ENCODE measurements around the gene CHRNA9. TPM values are rescaled to one million over a fixed set of nuclear protein-coding genes. Genes with fewer than 3 reads are reported as not detected.

Gene CHRNA9
- total and polyA plus RNA-seq, 4 experiments from 2014 or later: not detected

DNA sequence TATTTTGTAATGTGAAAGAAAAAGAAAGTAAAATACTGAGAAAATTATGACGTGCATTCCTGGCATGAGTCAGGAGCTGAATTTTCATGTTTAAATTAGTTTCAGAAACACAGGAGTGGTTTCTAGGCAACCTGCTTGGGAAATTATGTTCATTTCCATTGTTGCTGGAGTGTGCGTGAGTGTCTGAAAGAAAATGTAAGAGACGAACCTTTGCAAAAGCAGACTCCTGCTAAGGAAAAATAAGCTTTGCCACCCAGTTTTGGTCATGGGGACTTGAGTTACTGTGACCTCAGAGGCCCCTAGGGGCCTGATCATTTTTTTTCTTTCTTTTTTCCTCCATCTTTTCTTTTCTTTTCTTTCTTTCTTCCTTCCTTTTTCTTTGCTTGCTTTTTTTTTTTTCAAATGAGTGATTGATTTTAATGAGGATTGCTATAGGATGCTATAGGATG lies 18.8 kb upstream of the CHRNA9 start:
- Mint-ChIP-seq H3K4me3 (peak overlapping the region; percentile 64 to 90 (median 84)), H3K27ac (peak overlapping the region; percentile 92 to 97 (median 95)), H3K36me3 (peaks cover 0 to 3% of the 10 kb centered on the region in 2 donors), H3K27me3 (no peaks in the 10 kb centered on the region), H3K9me3 (no peaks in the 10 kb centered on the region), H3K4me1 (peaks cover 18 to 42% (median 29%) of the 10 kb centered on the region in 4 donors)
- no peaks in the 10 kb centered on the region for H3K27me3 ChIP-seq (ENCODE audit: insufficient read depth, low read length)
- H3K9me3 ChIP-seq (ENCODE audit: control insufficient read depth in 1 of 2, low read length in 2 of 2): no peaks in the 10 kb centered on the region
- peak overlapping the region; percentile 82 for H3K27ac ChIP-seq (ENCODE audit: low read depth, low read length)
- H3K36me3 ChIP-seq (ENCODE audit: insufficient read depth, low read length): no peaks in the 10 kb centered on the region
- peaks cover 37% of the 10 kb centered on the region for H3K4me1 ChIP-seq (ENCODE audit: insufficient read depth, low read length)
- peak; percentile 49 to 85 (median 68) for DNase-seq
- peak overlapping the region; percentile 7 to 55 for H3K4me3 ChIP-seq (ENCODE audit: low read length in 2 of 2)
- intact Hi-C loops (cut with micrococcal nuclease): loop anchor here (1.0 to 2.0 kb wide), 3 partner anchors 32 to 260 kb away; partner anchors contain the start of gene N4BP2
- CTCF ChIA-PET (ENCODE audit: partially characterized antibody): interaction anchor here (0.8 to 7.6 kb wide), 47 partner anchors 7 to 619 kb away, joined by 3 to 153 read pairs (median 7); partner anchors contain the start of genes N4BP2, RHOH and UBE2K
- POLR2A ChIA-PET (ENCODE audit: partially characterized antibody): interaction anchor here (0.6 to 2.5 kb wide), 23 partner anchors 9 to 618 kb away, joined by 3 to 19 read pairs (median 6); partner anchors contain the start of genes N4BP2 and UBE2K

DNA sequence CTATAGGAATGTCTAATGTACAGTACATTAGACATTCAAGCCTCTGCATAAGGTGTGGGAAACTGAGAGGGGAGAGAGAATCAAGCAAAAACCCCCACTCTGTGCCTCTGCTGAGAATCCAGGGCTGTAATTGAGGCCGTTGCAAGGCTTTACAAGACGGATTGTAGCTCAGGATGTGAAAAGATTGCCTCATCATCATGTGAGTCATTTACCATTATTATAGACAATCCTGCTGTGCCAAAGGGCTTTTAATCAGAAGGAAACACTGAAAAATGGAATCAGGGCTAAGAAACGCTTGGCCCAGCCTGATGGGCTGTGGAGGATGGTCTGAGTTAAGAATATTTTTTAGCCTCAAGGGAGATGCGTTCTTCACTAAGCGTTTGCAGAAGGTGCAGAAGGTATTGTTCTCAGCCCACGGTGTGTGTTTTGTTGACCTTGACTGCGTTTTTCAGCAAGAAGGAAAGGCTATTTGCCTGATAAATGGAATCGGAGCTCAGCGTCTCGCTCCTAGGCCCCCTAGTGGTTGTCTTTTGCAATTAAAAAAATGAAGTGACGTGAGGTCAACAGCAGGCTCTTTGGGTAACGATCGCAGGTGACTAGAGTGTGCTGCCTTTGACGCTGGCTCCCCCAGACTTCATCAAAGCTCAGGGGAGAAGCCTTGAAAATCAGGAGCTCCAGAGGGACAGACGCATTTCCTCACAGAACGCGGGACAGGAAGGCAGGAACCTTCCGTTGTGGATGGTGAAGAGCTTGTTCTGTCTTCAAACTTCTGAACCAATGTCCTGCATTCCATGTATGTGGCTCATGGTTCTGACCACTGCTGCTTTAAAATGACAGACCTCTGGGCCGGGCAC lies 18.1 kb upstream of the CHRNA9 start:
- no peaks in the 10 kb centered on the region for H3K9me3 ChIP-seq (ENCODE audit: control insufficient read depth in 1 of 2, low read length in 2 of 2)
- CTCF ChIA-PET (ENCODE audit: partially characterized antibody): interaction anchor here (0.6 to 7.6 kb wide), 56 partner anchors 8 to 619 kb away, joined by 3 to 153 read pairs (median 5); partner anchors contain the start of genes CHRNA9, N4BP2, RHOH and UBE2K
- POLR2A ChIA-PET (ENCODE audit: partially characterized antibody): interaction anchor here (0.5 to 2.5 kb wide), 30 partner anchors 8 to 897 kb away, joined by 3 to 19 read pairs (median 5); partner anchors contain the start of genes N4BP2, SMIM14 and UBE2K

GRCh38 chr4:40317916-40318658 lies 17.0 kb upstream of the CHRNA9 start:
- no peaks in the 10 kb centered on the region for H3K27me3 Mint-ChIP-seq
- H3K27me3 ChIP-seq (ENCODE audit: insufficient read depth, low read length): no peaks in the 10 kb centered on the region
- H3K4me1 ChIP-seq (ENCODE audit: insufficient read depth, low read length): peaks cover 22% of the 10 kb centered on the region
- POLR2A ChIA-PET (ENCODE audit: partially characterized antibody): interaction anchor here (0.9 to 2.5 kb wide), 20 partner anchors 7 to 679 kb away, joined by 3 to 19 read pairs (median 6); partner anchors contain the start of genes N4BP2 and SMIM14
- H3K36me3 ChIP-seq (ENCODE audit: insufficient read depth, low read length): no peaks in the 10 kb centered on the region
- intact Hi-C loops (cut with micrococcal nuclease): loop anchor here (1.0 to 2.0 kb wide), 4 partner anchors 7 to 261 kb away; partner anchors contain the start of gene N4BP2
- no peak overlapping the region for H3K4me3 ChIP-seq (ENCODE audit: low read length in 2 of 2)
- peaks cover 0 to 3% of the 10 kb centered on the region in 2 donors for H3K36me3 Mint-ChIP-seq
- H3K4me3 Mint-ChIP-seq: peak overlapping the region in 6 of 8 donors; percentile 8 to 67 (median 46)
- DNase-seq: no peak
- peaks cover 11 to 29% (median 21%) of the 10 kb centered on the region in 4 donors for H3K4me1 Mint-ChIP-seq
- H3K9me3 ChIP-seq (ENCODE audit: control insufficient read depth in 1 of 2, low read length in 2 of 2): no peaks in the 10 kb centered on the region
- no peak overlapping the region for H3K27ac ChIP-seq (ENCODE audit: low read depth, low read length)
- CTCF ChIA-PET (ENCODE audit: partially characterized antibody): interaction anchor here (0.7 to 7.6 kb wide), 46 partner anchors 8 to 620 kb away, joined by 3 to 153 read pairs (median 7); partner anchors contain the start of genes CHRNA9, N4BP2, RHOH and UBE2K
- peak overlapping the region; percentile 22 to 92 (median 61) for H3K27ac Mint-ChIP-seq
- H3K9me3 Mint-ChIP-seq: no peaks in the 10 kb centered on the region

More for the DNA sequence above, 18.1 kb upstream of the CHRNA9 start:
- Mint-ChIP-seq H3K36me3 (peaks cover 0 to 3% of the 10 kb centered on the region in 2 donors), H3K4me3 (peak overlapping the region; percentile 74 to 90 (median 84)), H3K27ac (peak overlapping the region; percentile 92 to 97 (median 95)), H3K27me3 (no peaks in the 10 kb centered on the region), H3K9me3 (no peaks in the 10 kb centered on the region), H3K4me1 (peaks cover 15 to 37% (median 27%) of the 10 kb centered on the region in 4 donors)
- intact Hi-C loops (cut with micrococcal nuclease): loop anchor here (1.0 to 2.0 kb wide), 5 partner anchors 8 to 260 kb away; partner anchors contain the start of gene N4BP2
- DNase-seq: peak; percentile 75 to 81 (median 78)
- Histone ChIP-seq H3K4me1 (ENCODE audit: insufficient read depth, low read length) (peaks cover 31% of the 10 kb centered on the region), H3K27ac (ENCODE audit: low read depth, low read length) (peak overlapping the region; percentile 82), H3K4me3 (ENCODE audit: low read length in 2 of 2) (peak overlapping the region; percentile 7 to 55), H3K36me3 (ENCODE audit: insufficient read depth, low read length) (no peaks in the 10 kb centered on the region), H3K27me3 (ENCODE audit: insufficient read depth, low read length) (no peaks in the 10 kb centered on the region)

DNA sequence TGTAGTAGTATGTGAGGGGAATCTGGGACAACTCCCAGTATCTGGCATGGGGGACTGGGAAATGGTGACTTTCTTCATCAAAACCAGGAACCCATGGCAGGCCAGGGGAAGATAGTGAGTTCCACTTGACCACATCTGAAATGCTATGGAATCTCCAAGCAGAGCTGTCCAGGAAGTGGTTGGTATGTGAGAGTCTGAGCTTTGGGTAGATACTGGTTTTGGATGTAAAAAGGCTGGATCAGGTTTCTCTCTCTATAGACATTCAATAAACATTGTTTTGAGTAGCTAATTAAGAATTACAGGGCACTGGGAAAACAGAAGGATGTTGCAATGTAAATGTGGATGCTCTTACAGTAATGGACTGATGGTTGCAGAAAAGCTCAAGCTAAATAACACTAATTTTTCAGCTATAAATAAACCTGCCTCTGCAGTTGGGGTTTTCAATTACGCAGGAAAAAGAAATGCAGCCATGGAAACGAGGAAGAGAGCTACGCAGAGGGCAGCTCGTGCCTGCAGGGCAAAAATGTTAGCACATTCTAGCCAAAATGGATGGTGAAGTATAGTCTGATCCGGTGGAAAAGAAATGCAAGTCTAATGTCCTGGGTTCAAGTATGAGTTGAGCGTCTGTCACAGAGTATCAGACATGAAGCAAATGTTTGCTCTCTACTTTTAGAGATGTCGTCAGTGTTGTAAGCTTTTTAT lies 13.4 kb upstream of the CHRNA9 start:
- H3K4me1 ChIP-seq (ENCODE audit: insufficient read depth, low read length): peaks cover 12% of the 10 kb centered on the region
- H3K27ac ChIP-seq (ENCODE audit: low read depth, low read length): no peak overlapping the region
- DNase-seq: no peak
- intact Hi-C loops (cut with micrococcal nuclease): no loop called here
- no peaks in the 10 kb centered on the region for H3K27me3 Mint-ChIP-seq
- peak overlapping the region in 3 of 7 donors; percentile 29 to 40 (median 39) for H3K27ac Mint-ChIP-seq
- no peaks in the 10 kb centered on the region for H3K36me3 ChIP-seq (ENCODE audit: insufficient read depth, low read length)
- ChIA-PET CTCF (ENCODE audit: partially characterized antibody) (interaction anchor here (0.7 to 7.6 kb wide), 11 partner anchors 13 to 344 kb away, joined by 3 to 153 read pairs (median 4); partner anchors contain the start of genes N4BP2 and PDS5A), POLR2A (ENCODE audit: partially characterized antibody) (interaction anchor here (0.6 to 1.5 kb wide), 5 partner anchors 91 to 266 kb away, joined by 3 to 4 read pairs (median 3); no protein-coding TSS in a partner anchor)
- H3K4me3 ChIP-seq (ENCODE audit: low read length in 2 of 2): no peak overlapping the region
- H3K9me3 ChIP-seq (ENCODE audit: control insufficient read depth in 1 of 2, low read length in 2 of 2): no peaks in the 10 kb centered on the region
- H3K4me3 Mint-ChIP-seq: no peak overlapping the region
- H3K9me3 Mint-ChIP-seq: no peaks in the 10 kb centered on the region
- peaks cover 9 to 30% (median 13%) of the 10 kb centered on the region in 4 donors for H3K4me1 Mint-ChIP-seq
- H3K27me3 ChIP-seq (ENCODE audit: insufficient read depth, low read length): no peaks in the 10 kb centered on the region
- peaks cover 0 to 3% of the 10 kb centered on the region in 2 donors for H3K36me3 Mint-ChIP-seq

DNA sequence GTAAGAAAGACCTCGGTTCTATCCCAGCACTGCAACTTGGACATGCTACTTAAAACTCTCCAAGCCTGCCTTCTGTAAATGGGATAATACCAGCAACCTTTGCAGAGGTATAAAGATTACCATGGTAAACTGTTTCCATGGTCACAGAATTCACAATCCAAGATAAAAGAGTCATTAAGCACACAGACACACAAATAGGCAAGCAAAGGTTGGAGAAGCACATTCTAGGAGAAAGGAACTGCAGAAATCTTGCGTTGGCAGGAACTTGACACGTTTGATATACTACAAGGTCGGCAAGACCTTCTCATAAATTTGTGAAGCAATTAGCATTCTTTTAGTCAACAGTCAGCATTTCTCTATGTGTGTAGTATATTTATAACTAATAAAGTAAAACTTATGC lies 12.3 kb upstream of the CHRNA9 start:
- Mint-ChIP-seq H3K27ac (no peak overlapping the region), H3K27me3 (no peaks in the 10 kb centered on the region), H3K4me3 (no peak overlapping the region), H3K36me3 (no peaks in the 10 kb centered on the region), H3K4me1 (peaks cover 5 to 22% (median 6%) of the 10 kb centered on the region in 4 donors), H3K9me3 (no peaks in the 10 kb centered on the region)
- peaks cover 5% of the 10 kb centered on the region for H3K4me1 ChIP-seq (ENCODE audit: insufficient read depth, low read length)
- no peaks in the 10 kb centered on the region for H3K9me3 ChIP-seq (ENCODE audit: control insufficient read depth in 1 of 2, low read length in 2 of 2)
- no peak overlapping the region for H3K4me3 ChIP-seq (ENCODE audit: low read length in 2 of 2)
- no peaks in the 10 kb centered on the region for H3K36me3 ChIP-seq (ENCODE audit: insufficient read depth, low read length)
- no peaks in the 10 kb centered on the region for H3K27me3 ChIP-seq (ENCODE audit: insufficient read depth, low read length)
- H3K27ac ChIP-seq (ENCODE audit: low read depth, low read length): no peak overlapping the region
- ChIA-PET CTCF (ENCODE audit: partially characterized antibody) (interaction anchor here (1.3 to 7.6 kb wide), 4 partner anchors 14 to 267 kb away, joined by 6 to 153 read pairs (median 52); partner anchors contain the start of gene N4BP2), POLR2A (ENCODE audit: partially characterized antibody) (interaction anchor here (0.9 kb wide), 2 partner anchors 92 to 171 kb away, joined by 3 read pairs; no protein-coding TSS in a partner anchor)
- DNase-seq: no peak
- intact Hi-C loops (cut with micrococcal nuclease): no loop called here

- H3K36me3 Mint-ChIP-seq: no peaks in the 10 kb centered on the region
- peaks cover 0 to 2% of the 10 kb centered on the region in 2 donors for H3K27me3 Mint-ChIP-seq
- POLR2A ChIA-PET (ENCODE audit: partially characterized antibody): interaction anchor here (1.1 kb wide), 1 partner anchor 267 kb away, joined by 4 read pairs; the partner anchor contains the start of gene N4BP2
Measured at GRCh38 chr4:40323866-40324265, 11.3 kb upstream of the CHRNA9 start.

More at GRCh38 chr4:40323866-40324265, 11.3 kb upstream of the CHRNA9 start:
- no peak overlapping the region for H3K27ac ChIP-seq (ENCODE audit: low read depth, low read length)
- intact Hi-C loops (cut with micrococcal nuclease): no loop called here
- H3K9me3 Mint-ChIP-seq: no peaks in the 10 kb centered on the region
- no peaks in the 10 kb centered on the region for H3K27me3 ChIP-seq (ENCODE audit: insufficient read depth, low read length)
- H3K36me3 ChIP-seq (ENCODE audit: insufficient read depth, low read length): no peaks in the 10 kb centered on the region
- no peak for DNase-seq
- H3K9me3 ChIP-seq (ENCODE audit: control insufficient read depth in 1 of 2, low read length in 2 of 2): no peaks in the 10 kb centered on the region
- no peak overlapping the region for H3K4me3 Mint-ChIP-seq
- peaks cover 5 to 17% (median 6%) of the 10 kb centered on the region in 4 donors for H3K4me1 Mint-ChIP-seq
- H3K4me3 ChIP-seq (ENCODE audit: low read length in 2 of 2): no peak overlapping the region
- H3K4me1 ChIP-seq (ENCODE audit: insufficient read depth, low read length): peaks cover 5% of the 10 kb centered on the region
- CTCF ChIA-PET (ENCODE audit: partially characterized antibody): interaction anchor here (0.8 to 5.1 kb wide), 7 partner anchors 10 to 346 kb away, joined by 3 to 106 read pairs (median 6); partner anchors contain the start of genes N4BP2 and PDS5A
- H3K27ac Mint-ChIP-seq: no peak overlapping the region
